ENCODE results near the gene CPEB2. TPM values are rescaled to one million over a fixed set of nuclear protein-coding genes. Genes with fewer than 3 reads are reported as not detected.
A peak's percentile ranks its signal among the peaks of the same experiment; 100 is the strongest.

The CPEB2 gene
- total and polyA plus RNA-seq, 2 of the 8 experiments (the other 6 are each of a cell fraction or from before 2014, with no cell fraction given) = 0.39 to 1.9 TPM

- Histone ChIP-seq H2BK15ac (ENCODE audit: low read length) (no peak overlapping the region), H3K27ac (ENCODE audit: low read depth, low read length) (no peak overlapping the region), H2BK12ac (ENCODE audit: low read depth, low read length) (no peak overlapping the region), H3K18ac (ENCODE audit: extremely low read depth, low read length) (no peak overlapping the region), H3K36me3 (ENCODE audit: control insufficient read depth in 2 of 4, insufficient read depth in 4 of 4, low read length in 3 of 4) (no peaks in the 10 kb centered on the region), H4K91ac (replicated peaks; ENCODE audit: insufficient read length, low read length) (no peak overlapping the region), H3K14ac (ENCODE audit: insufficient read length) (no peak overlapping the region), H2BK5ac (ENCODE audit: low read depth, low read length) (no peak overlapping the region), H3K23ac (ENCODE audit: insufficient read length) (no peak overlapping the region), H3K9me3 (ENCODE audit: insufficient read depth in 2 of 2, low read depth in 1 of 2, low read length in 1 of 2) (no peaks in the 10 kb centered on the region), H4K5ac (ENCODE audit: insufficient read length, low read depth, low read length) (no peak overlapping the region), H3K79me2 (ENCODE audit: control insufficient read depth in 1 of 2, insufficient read depth in 2 of 2, low read length in 2 of 2) (no peaks in the 10 kb centered on the region), H2BK20ac (ENCODE audit: low read length) (no peak overlapping the region), H2AK5ac (ENCODE audit: low read depth, low read length) (no peak overlapping the region), H4K8ac (ENCODE audit: extremely low read depth, insufficient read depth, low read length) (no peak overlapping the region; the same call in 1 of the 2 replicates), H3K4ac (replicated peaks; ENCODE audit: insufficient read length, low read depth, low read length) (no peak overlapping the region), H3K56ac (replicated peaks; ENCODE audit: insufficient read length, low read depth, low read length) (no peak overlapping the region), H3K4me2 (ENCODE audit: insufficient read depth in 1 of 2, low read depth in 2 of 2, low read length in 2 of 2) (peak overlapping the region; percentile 67 to 84), H3K79me1 (ENCODE audit: low read depth, low read length) (no peaks in the 10 kb centered on the region), H3K27me3 (replicated peaks in 1 of 4; ENCODE audit: control insufficient read depth in 3 of 4, extremely low read depth in 1 of 4, insufficient read depth in 3 of 4, low read length in 3 of 4) (peaks cover 0 to 20% (median 4%) of the 10 kb centered on the region in 4 experiments; a peak in 3 of 7 replicates), H2BK120ac (replicated peaks; ENCODE audit: low read depth, low read length) (no peak overlapping the region), H3K4me1 (replicated peaks in 1 of 4; ENCODE audit: control insufficient read depth in 3 of 4, insufficient read depth in 4 of 4, low read length in 3 of 4) (peaks cover 1 to 9% (median 2%) of the 10 kb centered on the region in 4 experiments; a peak in 5 of 7 replicates), H4K20me1 (replicated peaks in 1 of 2; ENCODE audit: control insufficient read depth in 1 of 2, insufficient read depth in 2 of 2, low read length in 2 of 2) (no peaks in the 10 kb centered on the region), H3K4me3 (ENCODE audit: extremely low read depth in 1 of 4, insufficient read depth in 2 of 4, low read depth in 3 of 4, low read length in 4 of 4) (peak overlapping the region; percentile 48 to 87 (median 59)), H3K9ac (replicated peaks in 1 of 4; ENCODE audit: extremely low read depth in 1 of 4, low read depth in 3 of 4, low read length in 3 of 4) (no peak overlapping the region), H2AFZ (ENCODE audit: low read length) (no peak overlapping the region), H3K23me2 (ENCODE audit: low read depth, low read length) (peaks cover 19% of the 10 kb centered on the region; the same call in 1 of the 2 replicates)
- CTCF ChIA-PET (ENCODE audit: partially characterized antibody) = no interaction called here
- POLR2A ChIA-PET (ENCODE audit: partially characterized antibody) = no interaction called here
- peak in 1 of 2 experiments; percentile 58 for DNase-seq (ENCODE audit: low read depth in 1 of 2, low spot score in 2 of 2)
- TF ChIP-seq SUZ12 (IDR thresholded peaks at IDR 0.05; ENCODE audit: low read length) (peak; percentile 50; the same call in 1 of the 2 replicates), RBBP5 (IDR thresholded peaks at IDR 0.05; ENCODE audit: borderline replicate concordance, low read depth, low read length) (peak; percentile 55; the same call in 1 of the 2 replicates), RNF2 (IDR thresholded peaks at IDR 0.05; ENCODE audit: borderline replicate concordance, low read depth, low read length, missing control alignments, poor library complexity, severe bottlenecking) (peak; percentile 42), MAX (IDR thresholded peaks at IDR 0.05) (no peak), PHF8 (conservative IDR thresholded peaks at IDR 0.05; ENCODE audit: low read depth, low read length) (0 out of 2 replicates have a peak, but pooled peaks have one; percentile 36), HDAC6 (IDR thresholded peaks at IDR 0.05; ENCODE audit: low read depth, low read length) (no peak), JUND (IDR thresholded peaks at IDR 0.05; ENCODE audit: low read length) (no peak), SRF (IDR thresholded peaks at IDR 0.05; ENCODE audit: low read depth, low read length) (no peak)
- no peak for FAIRE-seq
- WGBS, 2 experiments (ENCODE audit: extremely low coverage in 1 of 2, insufficient coverage in 1 of 2, insufficient read length in 1 of 2, insufficient replicate concordance in 2 of 2, low coverage in 1 of 2, low lambda C conversion rate in 2 of 2, missing lambda C conversion rate in 1 of 2) = 1% methylated on average over 38 of the region's 43 CpGs; no CpG with 5 or more reads in 1 of the 2 experiments
Measured at GRCh38 chr4:15004739-15005301, 2.5 kb downstream of the CPEB2 start.

Data from H1 (cell line).